ENCODE results near the gene OR10V1.

- TF ChIP-seq, protein P1, sequence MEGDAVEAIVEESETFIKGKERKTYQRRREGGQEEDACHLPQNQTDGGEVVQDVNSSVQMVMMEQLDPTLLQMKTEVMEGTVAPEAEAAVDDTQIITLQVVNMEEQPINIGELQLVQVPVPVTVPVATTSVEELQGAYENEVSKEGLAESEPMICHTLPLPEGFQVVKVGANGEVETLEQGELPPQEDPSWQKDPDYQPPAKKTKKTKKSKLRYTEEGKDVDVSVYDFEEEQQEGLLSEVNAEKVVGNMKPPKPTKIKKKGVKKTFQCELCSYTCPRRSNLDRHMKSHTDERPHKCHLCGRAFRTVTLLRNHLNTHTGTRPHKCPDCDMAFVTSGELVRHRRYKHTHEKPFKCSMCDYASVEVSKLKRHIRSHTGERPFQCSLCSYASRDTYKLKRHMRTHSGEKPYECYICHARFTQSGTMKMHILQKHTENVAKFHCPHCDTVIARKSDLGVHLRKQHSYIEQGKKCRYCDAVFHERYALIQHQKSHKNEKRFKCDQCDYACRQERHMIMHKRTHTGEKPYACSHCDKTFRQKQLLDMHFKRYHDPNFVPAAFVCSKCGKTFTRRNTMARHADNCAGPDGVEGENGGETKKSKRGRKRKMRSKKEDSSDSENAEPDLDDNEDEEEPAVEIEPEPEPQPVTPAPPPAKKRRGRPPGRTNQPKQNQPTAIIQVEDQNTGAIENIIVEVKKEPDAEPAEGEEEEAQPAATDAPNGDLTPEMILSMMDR (IDR thresholded peaks at IDR 0.05 in 8 of 11, conservative IDR thresholded peaks at IDR 0.05 in 3 of 11) = no peak
- no peak for TF ChIP-seq POLR2A (IDR thresholded peaks at IDR 0.05)
Observed at GRCh38 chr11:59689015-59689414, 24.6 kb downstream of the OR10V1 start.

Data from spleen (tissue), 7 donors.